Activated CD4-positive, alpha-beta memory T cell treated with anti-CD3 and anti-CD28 coated beads for 36 hours (primary cell): ENCODE data around the gene GRIA3. TPM values are rescaled to one million over a fixed set of nuclear protein-coding genes. Genes with fewer than 3 reads are reported as not detected.

Experiments
- CTCF ChIA-PET: fragments of 350-600 bp; sonication (Branson Sonifier 250); formaldehyde crosslinking; loops from one replicate; lab custom pipeline; 2021; ENCODE audit warnings: antibody characterized with exemption, inconsistent platforms; lab: Charles Lee
- POLR2A ChIA-PET: fragments of 350-600 bp; sonication (Branson Sonifier 250); formaldehyde crosslinking; loops from one replicate; lab custom pipeline; 2021; ENCODE audit warnings: antibody characterized with exemption; lab: Charles Lee
- DNase-seq: peaks from one replicate; pipeline ENCODE4 v3.0.0-alpha.2; 2020
- H3K27ac Mint-ChIP-seq: one replicate; pipeline ENCODE4 v1.8.0; 2021; ENCODE audit warnings: mixed read lengths
- H3K27me3 Mint-ChIP-seq: one replicate; pipeline ENCODE4 v1.8.0; 2021; ENCODE audit warnings: mixed read lengths
- H3K36me3 Mint-ChIP-seq: one replicate; pipeline ENCODE4 v1.8.0; 2021; ENCODE audit warnings: mixed read lengths
- H3K4me1 Mint-ChIP-seq: one replicate; pipeline ENCODE4 v1.8.0; 2021; ENCODE audit warnings: low read depth, mixed read lengths
- H3K4me3 Mint-ChIP-seq: one replicate; pipeline ENCODE4 v1.8.0; 2021; ENCODE audit warnings: mild to moderate bottlenecking, mixed read lengths
- H3K9me3 Mint-ChIP-seq: one replicate; pipeline ENCODE4 v1.8.0; 2021; ENCODE audit warnings: mixed read lengths
- intact Hi-C: fragments of 100-400 bp; cut with micrococcal nuclease; formaldehyde crosslinking; loops from one replicate; pipeline ENCODE4 v1.15.1; 2023
- total RNA-seq, 2 experiments: library from RNA; stranded (reverse); gene quantifications; one replicate each; pipeline ENCODE4 v1.2.3, GENCODE V29; 2021

GRIA3 gene
- total RNA-seq, 2 experiments from 2014 or later: not detected

DNA sequence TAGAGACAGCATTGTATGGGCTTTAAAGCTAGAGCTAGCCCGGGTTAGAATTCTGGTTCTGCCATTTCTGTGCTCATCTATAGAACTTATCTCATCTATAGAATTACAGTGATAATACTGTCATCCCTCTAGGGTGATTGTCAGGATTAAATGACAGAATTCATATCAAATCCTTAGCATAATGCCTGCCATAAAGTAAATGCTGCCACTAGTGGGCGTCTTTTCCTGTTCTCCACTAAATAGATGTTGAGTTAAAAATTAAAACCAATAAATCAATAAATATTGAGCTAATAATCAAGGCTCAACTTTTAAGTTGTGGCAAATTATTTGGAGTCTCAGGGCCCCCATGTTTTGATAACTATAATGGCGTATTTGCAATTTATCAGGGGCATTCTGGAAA, 19.7 kb downstream of the GRIA3 start:
- intact Hi-C loops: no loop called here
- POLR2A ChIA-PET: no interaction called here
- no peaks in the 10 kb centered on the region for H3K4me1 Mint-ChIP-seq

DNA sequence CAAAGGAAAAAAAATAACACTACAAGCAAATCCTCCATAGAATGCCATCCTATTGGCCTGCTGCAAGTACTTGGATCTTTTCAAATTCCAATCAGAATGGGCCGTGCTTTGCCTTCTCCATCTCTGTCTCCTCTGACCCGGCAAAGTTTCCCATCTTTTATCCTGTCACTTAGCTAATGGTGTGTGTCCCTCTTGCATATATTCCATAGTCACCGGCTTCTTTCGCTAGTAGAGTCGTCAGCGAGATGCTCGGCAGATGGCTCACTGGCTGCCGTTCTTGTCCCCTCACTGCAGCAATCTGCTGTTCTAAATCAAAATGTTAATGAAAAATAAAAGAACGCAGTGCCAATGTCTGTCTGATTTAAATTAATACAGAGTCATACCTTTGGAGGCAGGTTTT, 22.1 kb downstream of the GRIA3 start:
- ChIA-PET POLR2A (no interaction called here), CTCF (no interaction called here)
- H3K36me3 Mint-ChIP-seq: no peaks in the 10 kb centered on the region
- no peaks in the 10 kb centered on the region for H3K4me1 Mint-ChIP-seq
- no peak overlapping the region for H3K4me3 Mint-ChIP-seq
- H3K9me3 Mint-ChIP-seq: no peaks in the 10 kb centered on the region
- DNase-seq: no peak
- intact Hi-C loops: no loop called here
- no peaks in the 10 kb centered on the region for H3K27me3 Mint-ChIP-seq
- H3K27ac Mint-ChIP-seq: no peak overlapping the region

More for the DNA sequence above, 19.7 kb downstream of the GRIA3 start:
- Mint-ChIP-seq H3K36me3 (no peaks in the 10 kb centered on the region), H3K27ac (no peak overlapping the region), H3K27me3 (no peaks in the 10 kb centered on the region), H3K4me3 (no peak overlapping the region), H3K9me3 (no peaks in the 10 kb centered on the region)
- no peak for DNase-seq
- CTCF ChIA-PET: no interaction called here

DNA sequence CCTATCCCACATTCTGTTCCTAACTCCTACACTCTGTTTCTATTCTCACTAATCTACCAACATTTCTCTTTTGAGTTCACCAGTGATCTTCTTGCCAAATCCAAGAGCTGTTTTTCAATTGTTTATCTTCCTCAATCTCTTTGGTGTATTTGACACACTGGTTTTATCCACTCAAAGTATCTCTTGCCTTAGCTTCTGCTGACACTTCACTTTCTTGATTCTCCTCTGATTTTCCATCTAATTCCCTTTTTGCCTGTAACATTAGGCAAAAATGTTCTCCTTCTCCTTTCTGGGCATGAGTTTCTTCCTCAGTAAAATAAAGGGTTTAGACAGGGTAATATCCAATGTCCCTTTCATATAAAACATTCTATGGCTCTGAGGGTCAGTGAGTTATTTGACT, 26.2 kb downstream of the GRIA3 start:
- CTCF ChIA-PET: no interaction called here
- POLR2A ChIA-PET: no interaction called here
- Mint-ChIP-seq H3K27me3 (no peaks in the 10 kb centered on the region), H3K36me3 (no peaks in the 10 kb centered on the region), H3K4me3 (no peak overlapping the region), H3K4me1 (no peaks in the 10 kb centered on the region), H3K27ac (no peak overlapping the region), H3K9me3 (no peaks in the 10 kb centered on the region)
- DNase-seq: no peak
- intact Hi-C loops: no loop called here

DNA sequence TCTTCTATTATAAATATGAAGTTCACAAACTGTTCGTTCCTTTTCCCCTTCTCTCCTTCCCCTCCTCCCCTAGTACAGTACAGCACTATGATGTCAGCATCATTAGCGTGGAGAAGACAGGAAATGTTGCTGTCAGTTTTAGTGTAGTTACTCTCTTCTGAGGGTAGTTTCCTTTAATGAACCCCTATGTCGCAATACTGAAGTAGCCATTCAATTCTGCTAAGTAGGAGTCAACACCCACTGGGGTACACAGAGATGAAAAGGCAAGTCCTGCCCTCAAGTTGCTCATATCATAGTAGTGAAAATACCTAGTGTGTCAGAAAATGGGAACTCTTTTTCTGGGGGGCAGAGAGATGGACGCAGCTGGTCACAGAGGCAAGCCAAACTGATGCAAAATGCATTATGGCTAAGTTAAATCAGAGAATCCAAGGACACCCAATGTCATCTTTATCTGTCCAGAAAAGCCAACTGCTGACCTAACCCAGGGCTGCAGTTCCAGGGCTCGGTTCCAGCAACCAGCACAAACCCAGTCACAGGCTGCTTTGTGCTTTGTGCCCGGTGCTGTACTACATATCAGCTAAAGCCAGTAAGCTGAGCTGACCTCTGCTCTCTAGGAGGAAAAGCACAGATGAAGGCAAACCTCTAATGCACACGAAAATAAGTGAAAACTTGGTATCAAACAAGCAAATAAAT, 31.5 kb downstream of the GRIA3 start:
- CTCF ChIA-PET: no interaction called here
- intact Hi-C loops: no loop called here
- Mint-ChIP-seq H3K9me3 (no peaks in the 10 kb centered on the region), H3K27me3 (no peaks in the 10 kb centered on the region), H3K27ac (no peak overlapping the region), H3K4me1 (no peaks in the 10 kb centered on the region), H3K36me3 (no peaks in the 10 kb centered on the region), H3K4me3 (no peak overlapping the region)
- no peak for DNase-seq
- POLR2A ChIA-PET: no interaction called here

DNA sequence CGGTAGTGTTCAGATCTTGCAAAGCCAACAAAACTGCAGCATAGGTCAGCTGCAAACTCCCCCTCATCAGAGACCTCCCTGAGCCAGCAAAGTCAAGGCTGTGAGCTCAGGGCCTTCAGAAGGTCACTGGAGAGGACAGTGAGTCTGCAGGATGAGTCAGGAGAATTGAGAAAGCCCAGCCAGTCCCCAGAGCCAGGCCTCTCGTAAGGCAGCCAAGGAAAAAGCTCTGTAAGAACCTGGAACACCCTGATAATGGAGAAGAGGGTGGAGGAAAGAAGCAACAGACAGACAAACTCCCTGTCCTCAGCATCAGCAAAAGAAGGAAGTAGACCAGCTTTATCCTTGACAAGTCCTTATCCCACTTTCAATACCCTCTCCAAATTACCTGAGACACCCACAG, 33.0 kb downstream of the GRIA3 start:
- H3K4me1 Mint-ChIP-seq: no peaks in the 10 kb centered on the region
- intact Hi-C loops: no loop called here
- DNase-seq: no peak
- CTCF ChIA-PET: no interaction called here
- H3K36me3 Mint-ChIP-seq: no peaks in the 10 kb centered on the region
- POLR2A ChIA-PET: no interaction called here
- no peak overlapping the region for H3K27ac Mint-ChIP-seq
- H3K9me3 Mint-ChIP-seq: no peaks in the 10 kb centered on the region
- H3K4me3 Mint-ChIP-seq: no peak overlapping the region
- no peaks in the 10 kb centered on the region for H3K27me3 Mint-ChIP-seq

DNA sequence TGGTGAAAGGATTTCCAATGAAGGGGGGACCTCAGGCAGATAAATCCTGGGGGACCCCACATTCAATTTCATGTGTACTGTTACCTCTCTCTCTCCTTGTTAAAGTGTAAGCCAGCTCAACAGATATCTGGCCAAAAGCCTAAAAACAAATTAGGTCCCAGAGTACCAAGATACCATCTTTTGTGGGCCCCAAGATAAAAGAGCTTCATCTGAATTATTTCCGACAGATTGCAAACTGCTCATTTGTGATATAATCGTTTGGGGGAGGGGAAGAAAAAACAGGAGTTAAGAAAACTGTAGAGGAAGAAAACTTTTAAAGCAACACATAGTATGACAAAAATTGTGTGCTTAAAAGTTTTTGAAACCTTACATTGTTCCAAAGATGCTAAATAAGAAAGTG, 33.6 kb downstream of the GRIA3 start:
- intact Hi-C loops: no loop called here
- Mint-ChIP-seq H3K9me3 (no peaks in the 10 kb centered on the region), H3K27me3 (no peaks in the 10 kb centered on the region), H3K4me3 (no peak overlapping the region), H3K27ac (no peak overlapping the region), H3K4me1 (no peaks in the 10 kb centered on the region), H3K36me3 (no peaks in the 10 kb centered on the region)
- ChIA-PET CTCF (no interaction called here), POLR2A (no interaction called here)
- no peak for DNase-seq

DNA sequence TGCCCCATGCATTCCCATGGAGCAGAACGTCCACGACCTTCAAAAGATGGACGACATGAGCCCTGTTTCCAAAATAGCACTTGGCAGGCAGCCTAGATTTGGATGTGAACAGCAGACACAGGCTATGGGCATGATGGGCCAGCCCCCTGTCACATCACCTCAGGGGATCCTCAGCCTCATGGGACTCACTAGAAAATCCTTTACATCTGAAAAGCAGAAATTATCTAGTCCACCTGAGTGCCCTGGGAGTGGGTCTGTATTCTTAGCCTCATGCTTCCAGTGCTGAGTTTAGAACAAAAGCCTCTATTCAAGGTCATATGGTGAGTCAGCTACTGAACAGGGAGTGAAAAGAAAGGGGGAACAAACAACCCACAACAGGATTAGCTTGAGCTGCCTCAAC, 35.8 kb downstream of the GRIA3 start:
- Mint-ChIP-seq H3K27me3 (no peaks in the 10 kb centered on the region), H3K4me3 (no peak overlapping the region), H3K36me3 (no peaks in the 10 kb centered on the region), H3K9me3 (no peaks in the 10 kb centered on the region), H3K4me1 (no peaks in the 10 kb centered on the region), H3K27ac (no peak overlapping the region)
- intact Hi-C loops: no loop called here
- DNase-seq: no peak
- POLR2A ChIA-PET: no interaction called here
- CTCF ChIA-PET: no interaction called here

DNA sequence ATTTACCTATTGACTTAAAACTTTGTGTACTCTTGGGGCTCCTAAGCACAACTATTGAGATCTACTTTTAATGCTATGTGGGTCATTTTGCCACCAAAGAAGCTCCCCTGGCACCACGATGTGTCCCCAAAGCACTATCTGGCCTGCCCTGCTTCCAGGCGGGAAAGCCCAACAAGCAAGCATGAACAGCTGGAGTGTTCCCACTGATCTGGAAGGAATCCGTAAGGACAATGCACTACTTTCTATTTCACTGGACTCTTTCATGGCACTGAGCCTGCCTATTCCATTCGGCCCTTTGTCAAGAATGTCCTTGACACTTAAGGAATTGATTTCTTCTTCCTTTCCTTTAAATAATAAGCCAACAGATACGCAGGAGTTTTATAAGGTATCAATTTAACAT, 38.8 kb downstream of the GRIA3 start:
- DNase-seq: no peak
- no peak overlapping the region for H3K4me3 Mint-ChIP-seq
- intact Hi-C loops: no loop called here
- no peaks in the 10 kb centered on the region for H3K36me3 Mint-ChIP-seq
- H3K9me3 Mint-ChIP-seq: no peaks in the 10 kb centered on the region
- H3K4me1 Mint-ChIP-seq: no peaks in the 10 kb centered on the region
- no peak overlapping the region for H3K27ac Mint-ChIP-seq
- no peaks in the 10 kb centered on the region for H3K27me3 Mint-ChIP-seq
- POLR2A ChIA-PET: no interaction called here
- CTCF ChIA-PET: no interaction called here

DNA sequence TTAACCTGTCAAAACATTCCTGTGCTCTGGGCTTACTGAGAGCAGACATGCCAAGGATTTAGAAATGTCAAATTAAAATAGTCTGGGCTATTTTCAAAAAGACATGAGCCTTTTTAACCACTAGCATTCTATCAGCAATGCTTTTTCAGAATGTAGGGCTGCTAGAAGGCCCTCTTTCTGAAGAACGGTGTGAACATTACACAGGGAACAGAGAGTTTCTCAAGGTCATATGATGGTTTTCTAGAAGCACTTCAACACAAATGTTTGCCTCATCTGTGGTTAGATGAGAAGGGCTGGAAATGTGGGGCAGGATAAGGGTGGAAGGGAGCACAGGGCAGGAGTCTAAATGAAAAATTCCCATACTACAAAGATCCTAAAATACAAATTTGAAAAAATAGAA, 39.3 kb downstream of the GRIA3 start:
- intact Hi-C loops: no loop called here
- CTCF ChIA-PET: no interaction called here
- H3K36me3 Mint-ChIP-seq: no peaks in the 10 kb centered on the region
- DNase-seq: no peak
- no peaks in the 10 kb centered on the region for H3K4me1 Mint-ChIP-seq
- H3K27ac Mint-ChIP-seq: no peak overlapping the region
- no peaks in the 10 kb centered on the region for H3K27me3 Mint-ChIP-seq
- no peak overlapping the region for H3K4me3 Mint-ChIP-seq
- POLR2A ChIA-PET: no interaction called here
- no peaks in the 10 kb centered on the region for H3K9me3 Mint-ChIP-seq

DNA sequence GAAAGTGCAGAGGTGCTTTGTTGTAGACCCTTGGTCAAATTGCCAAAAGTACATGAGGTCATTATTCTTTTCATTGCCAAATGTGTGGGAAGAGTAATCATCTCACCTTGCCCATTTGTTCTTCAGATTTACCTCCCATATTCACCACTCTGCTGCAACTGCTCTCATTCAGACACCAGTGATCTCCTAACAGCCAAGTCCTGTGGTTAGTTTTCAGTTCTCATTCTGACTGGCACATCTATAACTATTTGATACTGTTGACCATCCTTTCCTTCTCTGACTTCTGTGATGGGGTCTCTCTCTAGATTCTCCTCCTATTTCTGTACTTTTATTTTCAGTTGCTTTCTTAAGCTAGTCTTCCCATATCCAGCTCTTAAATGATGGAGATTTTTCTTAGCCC, 39.8 kb downstream of the GRIA3 start:
- no peaks in the 10 kb centered on the region for H3K27me3 Mint-ChIP-seq
- no peak overlapping the region for H3K27ac Mint-ChIP-seq
- H3K4me1 Mint-ChIP-seq: no peaks in the 10 kb centered on the region
- no peak for DNase-seq
- no peaks in the 10 kb centered on the region for H3K9me3 Mint-ChIP-seq
- intact Hi-C loops: no loop called here
- ChIA-PET POLR2A (no interaction called here), CTCF (no interaction called here)
- no peak overlapping the region for H3K4me3 Mint-ChIP-seq
- H3K36me3 Mint-ChIP-seq: no peaks in the 10 kb centered on the region

DNA sequence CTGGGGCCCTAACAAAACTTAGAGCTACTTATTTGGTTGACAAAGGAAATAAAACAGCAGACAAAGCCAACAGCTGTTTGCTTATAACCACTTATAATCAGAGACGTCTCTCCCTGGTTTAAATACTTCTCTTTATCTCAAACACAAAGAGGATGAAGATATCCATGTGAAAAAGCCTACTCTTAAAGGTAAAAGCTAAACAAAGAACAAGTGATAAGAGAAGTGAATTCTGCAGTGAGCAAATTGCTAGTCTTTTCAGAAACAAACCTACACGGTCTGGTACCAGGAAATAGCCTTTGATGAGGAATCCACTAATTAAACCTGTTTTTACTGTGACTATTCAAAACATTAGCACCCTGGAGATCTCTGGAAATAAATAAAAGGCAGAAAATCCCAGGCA, 46.7 kb downstream of the GRIA3 start:
- ChIA-PET POLR2A (no interaction called here), CTCF (no interaction called here)
- H3K36me3 Mint-ChIP-seq: no peaks in the 10 kb centered on the region
- H3K27ac Mint-ChIP-seq: no peak overlapping the region
- DNase-seq: no peak
- H3K9me3 Mint-ChIP-seq: no peaks in the 10 kb centered on the region
- H3K4me3 Mint-ChIP-seq: no peak overlapping the region
- H3K4me1 Mint-ChIP-seq: no peaks in the 10 kb centered on the region
- intact Hi-C loops: no loop called here
- no peaks in the 10 kb centered on the region for H3K27me3 Mint-ChIP-seq

DNA sequence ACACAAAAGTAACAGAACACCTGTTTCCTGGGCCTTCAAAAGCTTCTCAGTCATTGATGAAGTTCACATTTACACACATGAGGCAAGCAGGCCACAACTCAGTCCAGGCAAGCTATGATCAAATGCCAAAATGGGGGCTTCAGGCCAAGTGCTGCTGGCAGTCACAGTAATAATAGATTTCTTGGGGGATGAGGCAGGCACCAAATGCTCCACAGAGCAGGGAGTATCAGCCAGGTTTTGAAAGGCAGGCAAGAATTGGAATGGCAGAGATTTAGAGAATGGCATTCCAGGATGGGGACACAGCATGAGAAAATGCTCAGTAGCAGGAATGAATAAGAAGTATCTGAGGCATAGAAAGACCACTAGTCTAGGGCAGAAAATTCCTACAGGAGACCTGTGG, 52.8 kb downstream of the GRIA3 start:
- H3K9me3 Mint-ChIP-seq: no peaks in the 10 kb centered on the region
- intact Hi-C loops: no loop called here
- no peaks in the 10 kb centered on the region for H3K27me3 Mint-ChIP-seq
- no peak for DNase-seq
- no peak overlapping the region for H3K27ac Mint-ChIP-seq
- H3K36me3 Mint-ChIP-seq: no peaks in the 10 kb centered on the region
- no peaks in the 10 kb centered on the region for H3K4me1 Mint-ChIP-seq
- ChIA-PET CTCF (no interaction called here), POLR2A (no interaction called here)
- H3K4me3 Mint-ChIP-seq: no peak overlapping the region

DNA sequence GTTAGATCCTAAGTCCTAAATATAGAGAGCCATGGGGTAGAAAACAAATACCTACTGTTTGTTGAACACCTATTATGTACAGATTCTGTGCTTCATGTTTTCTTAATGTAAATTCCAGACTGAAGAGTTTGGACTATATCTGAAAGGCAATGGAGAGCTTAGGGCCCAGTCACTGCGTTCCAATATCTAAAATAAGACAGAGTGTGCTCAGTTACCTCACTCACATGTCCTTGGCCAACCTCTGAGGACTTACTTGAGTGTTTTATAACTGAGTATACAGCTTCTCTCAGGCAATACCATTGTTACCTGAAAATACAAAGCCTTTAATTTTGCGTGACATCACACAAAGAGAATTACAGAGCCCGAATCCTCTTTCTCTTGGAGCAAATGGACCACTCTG, 53.2 kb downstream of the GRIA3 start:
- Mint-ChIP-seq H3K27ac (no peak overlapping the region), H3K36me3 (no peaks in the 10 kb centered on the region), H3K4me1 (no peaks in the 10 kb centered on the region), H3K9me3 (no peaks in the 10 kb centered on the region), H3K27me3 (no peaks in the 10 kb centered on the region), H3K4me3 (no peak overlapping the region)
- CTCF ChIA-PET: no interaction called here
- DNase-seq: no peak
- POLR2A ChIA-PET: no interaction called here
- intact Hi-C loops: no loop called here
